Measurements from ENCODE around the gene AATF. TPM values are rescaled to one million over a fixed set of nuclear protein-coding genes. Genes with fewer than 3 reads are reported as not detected.

AATF gene
- polyA plus RNA-seq, 2 of the 4 experiments (the other 2 are of a cell fraction) = 51.9 to 120 TPM

DNA sequence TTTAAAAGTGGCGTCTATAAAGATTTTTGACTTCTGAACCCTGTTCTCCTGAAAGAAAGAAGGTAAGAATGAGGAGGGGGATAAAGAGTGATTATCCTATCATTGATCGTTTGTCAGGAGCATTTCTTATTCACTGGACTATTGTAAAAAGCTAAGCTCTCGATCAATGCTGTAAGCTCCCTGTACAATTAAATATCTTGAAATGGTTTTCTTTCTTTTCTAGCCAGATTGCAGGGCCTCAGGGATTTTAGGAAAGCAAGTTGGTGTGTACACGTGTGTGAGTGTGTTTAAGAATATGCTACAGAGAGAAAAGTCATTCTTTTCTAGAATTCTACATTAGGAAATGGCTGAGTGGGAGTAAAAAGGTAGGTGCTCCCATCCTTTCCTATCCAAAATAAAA, 154.5 kb downstream of the AATF start:
- ChIA-PET CTCF (interaction anchor here (0.7 to 2.3 kb wide), 3 partner anchors 28 to 474 kb away, joined by 3 to 9 read pairs (median 4); no protein-coding TSS in a partner anchor), POLR2A (no interaction called here)
- DNase-seq (ENCODE audit: low read depth in 1 of 2, low spot score in 1 of 2) (no peak), ATAC-seq (no peak), FAIRE-seq (no peak)
- Histone ChIP-seq H3K4me2 (no peak overlapping the region), H3K27ac (no peak overlapping the region), H3K9me3 (no peaks in the 10 kb centered on the region), H3K4me1 (no peaks in the 10 kb centered on the region), H3K4me3 (no peak overlapping the region)
- TF ChIP-seq HOXA7 (CRISPR knock-in tag; IDR thresholded peaks at IDR 0.05) = no peak
- TF ChIP-seq RARB (CRISPR knock-in tag; IDR thresholded peaks at IDR 0.05) = no peak
- TF ChIP-seq, protein P1, sequence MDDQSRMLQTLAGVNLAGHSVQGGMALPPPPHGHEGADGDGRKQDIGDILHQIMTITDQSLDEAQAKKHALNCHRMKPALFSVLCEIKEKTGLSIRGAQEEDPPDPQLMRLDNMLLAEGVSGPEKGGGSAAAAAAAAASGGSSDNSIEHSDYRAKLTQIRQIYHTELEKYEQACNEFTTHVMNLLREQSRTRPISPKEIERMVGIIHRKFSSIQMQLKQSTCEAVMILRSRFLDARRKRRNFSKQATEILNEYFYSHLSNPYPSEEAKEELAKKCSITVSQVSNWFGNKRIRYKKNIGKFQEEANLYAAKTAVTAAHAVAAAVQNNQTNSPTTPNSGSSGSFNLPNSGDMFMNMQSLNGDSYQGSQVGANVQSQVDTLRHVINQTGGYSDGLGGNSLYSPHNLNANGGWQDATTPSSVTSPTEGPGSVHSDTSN (IDR thresholded peaks at IDR 0.05) = no peak
- TF ChIP-seq EHF (CRISPR knock-in tag; IDR thresholded peaks at IDR 0.05) = no peak
- TF ChIP-seq, protein P2, sequence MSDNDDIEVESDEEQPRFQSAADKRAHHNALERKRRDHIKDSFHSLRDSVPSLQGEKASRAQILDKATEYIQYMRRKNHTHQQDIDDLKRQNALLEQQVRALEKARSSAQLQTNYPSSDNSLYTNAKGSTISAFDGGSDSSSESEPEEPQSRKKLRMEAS (IDR thresholded peaks at IDR 0.05) = no peak
- TF ChIP-seq POLR2AphosphoS2 (conservative IDR thresholded peaks at IDR 0.05; ENCODE audit: low read length) = no peak
- TF ChIP-seq SREBF2 (IDR thresholded peaks at IDR 0.05) = no peak
- TF ChIP-seq SMC3 (IDR thresholded peaks at IDR 0.05) = no peak
- TF ChIP-seq KDM1A (IDR thresholded peaks at IDR 0.05; ENCODE audit: low read depth) = no peak
- TF ChIP-seq MAZ (IDR thresholded peaks at IDR 0.05; ENCODE audit: borderline replicate concordance, low read depth, low read length) = no peak
- WGBS (ENCODE audit: missing lambda C conversion rate) = 92% methylated on average over 4 of the region's 4 CpGs

DNA sequence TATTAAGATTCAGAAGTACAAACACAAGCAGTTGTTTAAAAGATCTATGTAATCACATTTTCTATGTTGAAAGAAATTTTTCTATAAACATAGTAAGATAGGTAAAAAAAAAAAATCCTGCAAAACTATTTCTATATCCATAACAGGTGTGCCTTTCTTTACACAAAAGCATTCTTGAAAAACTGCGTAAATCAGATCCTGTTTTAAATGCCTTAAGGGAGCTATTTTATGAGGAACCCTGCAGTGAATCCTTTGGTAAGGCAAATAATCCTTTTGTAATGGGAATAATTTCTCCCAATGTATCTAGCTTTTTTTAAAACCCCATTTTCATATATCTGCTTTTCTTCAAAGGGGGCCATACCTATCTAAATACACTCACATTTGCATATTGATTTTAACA, 157.3 kb downstream of the AATF start:
- Histone ChIP-seq H3K9me3 (no peaks in the 10 kb centered on the region), H3K4me1 (no peaks in the 10 kb centered on the region), H3K27ac (no peak overlapping the region), H3K4me3 (no peak overlapping the region), H3K4me2 (no peak overlapping the region)
- CTCF ChIA-PET = interaction anchor here (0.6 to 1.5 kb wide), 4 partner anchors 58 to 480 kb away, joined by 3 to 5 read pairs (median 4); no protein-coding TSS in a partner anchor
- WGBS (ENCODE audit: missing lambda C conversion rate) = 88% methylated on average over 1 of the region's 1 CpG
- FAIRE-seq (no peak), ATAC-seq (no peak), DNase-seq (ENCODE audit: low read depth in 1 of 2, low spot score in 1 of 2) (no peak)
- TF ChIP-seq KDM1A (IDR thresholded peaks at IDR 0.05; ENCODE audit: low read depth) (no peak), ZNF302 (CRISPR knock-in tag; IDR thresholded peaks at IDR 0.05) (no peak), HOXB13 (CRISPR knock-in tag; IDR thresholded peaks at IDR 0.05; ENCODE audit: low read depth) (no peak), NPAS2 (CRISPR knock-in tag; IDR thresholded peaks at IDR 0.05; ENCODE audit: borderline replicate concordance) (no peak), FOSB (CRISPR knock-in tag; IDR thresholded peaks at IDR 0.05) (no peak)
- POLR2A ChIA-PET = no interaction called here

Small RNA genes lying within 50 kb of the gene (small RNA-seq; reads per million reads assigned to genes)
- gene AC243773.2 (0 reads per million in 6 experiments), gene MIR2909 (0 reads per million in 6 experiments)

Other genes starting within 250 kb of the AATF start
- gene LHX1, start 11.5 kb upstream of the AATF start, polyA plus RNA-seq (2011; rRNA removed) = 0.53 and 0.61 TPM in 2 replicates
- 1.5 to 2.2 TPM (median 2.2 TPM) in 3 replicates for gene LHX1, start 11.5 kb upstream of the AATF start, polyA plus RNA-seq (2017; fragmentation: RNase III; extraction: RNeasy Plus Mini Kit Qiagen cat#74134 plus additional on column Dnase treatment)